ENCODE data around the gene GET4. TPM values are rescaled to one million over a fixed set of nuclear protein-coding genes. Genes with fewer than 3 reads are reported as not detected.

Gene GET4
- total and polyA plus RNA-seq, 2 experiments from 2014 or later: 26.3 to 26.8 TPM

- in situ Hi-C loops (cut with MboI): no loop called here
- peaks cover 8% of the 10 kb centered on the region; the same call in 1 of the 2 replicates for H3K79me2 ChIP-seq (ENCODE audit: insufficient read depth)
- no peaks in the 10 kb centered on the region for H3F3A ChIP-seq (ENCODE audit: insufficient read depth)
- no peak overlapping the region for H2AFZ ChIP-seq
- H3K27me3 ChIP-seq (replicated peaks; ENCODE audit: insufficient read depth): no peaks in the 10 kb centered on the region
- WGBS, 2 experiments (ENCODE audit: low coverage in 1 of 2, low lambda C conversion rate in 2 of 2, missing lambda C conversion rate in 2 of 2): 90 to 95% methylated on average over 14 to 15 of the region's 15 CpGs
- no peak for DNase-seq
- no peaks in the 10 kb centered on the region for H3K9me2 ChIP-seq (ENCODE audit: insufficient read depth)
- no peak overlapping the region for H3K27ac ChIP-seq
- no peak for TF ChIP-seq EZH2phosphoT487 (IDR thresholded peaks at IDR 0.05; ENCODE audit: insufficient read depth, low read depth)
- TF ChIP-seq EZH2 (IDR thresholded peaks at IDR 0.05; ENCODE audit: insufficient read depth, poor library complexity, severe bottlenecking): no peak
- H4K20me1 ChIP-seq (ENCODE audit: insufficient read depth): no peaks in the 10 kb centered on the region
- no peaks in the 10 kb centered on the region for H3K4me1 ChIP-seq (ENCODE audit: insufficient read depth)
- H3K4me3 ChIP-seq: no peak overlapping the region
- H3K9me3 ChIP-seq (ENCODE audit: low read depth): no peaks in the 10 kb centered on the region
- no peaks in the 10 kb centered on the region; the same call in 1 of the 2 replicates for H3K36me3 ChIP-seq (ENCODE audit: low read depth)
- no peak overlapping the region for H3K4me2 ChIP-seq (ENCODE audit: unreplicated experiment)
- H3K9ac ChIP-seq: no peak overlapping the region
Measured at GRCh38 chr7:890868-891267, 14.5 kb downstream of the GET4 start.

- DNase-seq: no peak
- WGBS, 2 experiments (ENCODE audit: low coverage in 1 of 2, low lambda C conversion rate in 2 of 2, missing lambda C conversion rate in 2 of 2): 96 to 97% methylated on average over 24 to 29 of the region's 29 CpGs
- Histone ChIP-seq H3K4me2 (ENCODE audit: unreplicated experiment) (no peak overlapping the region), H4K20me1 (ENCODE audit: insufficient read depth) (no peaks in the 10 kb centered on the region), H3K27ac (no peak overlapping the region), H3K27me3 (replicated peaks; ENCODE audit: insufficient read depth) (no peaks in the 10 kb centered on the region), H3K9ac (no peak overlapping the region), H3K36me3 (ENCODE audit: low read depth) (no peaks in the 10 kb centered on the region; the same call in 1 of the 2 replicates), H3F3A (ENCODE audit: insufficient read depth) (no peaks in the 10 kb centered on the region), H3K9me3 (ENCODE audit: low read depth) (no peaks in the 10 kb centered on the region), H3K9me2 (ENCODE audit: insufficient read depth) (no peaks in the 10 kb centered on the region), H3K4me1 (ENCODE audit: insufficient read depth) (no peaks in the 10 kb centered on the region), H2AFZ (no peak overlapping the region), H3K4me3 (no peak overlapping the region), H3K79me2 (ENCODE audit: insufficient read depth) (peaks cover 4% of the 10 kb centered on the region; the same call in 1 of the 2 replicates)
- in situ Hi-C loops (cut with MboI): no loop called here
- no peak for TF ChIP-seq EZH2 (IDR thresholded peaks at IDR 0.05; ENCODE audit: insufficient read depth, poor library complexity, severe bottlenecking)
- no peak for TF ChIP-seq EZH2phosphoT487 (IDR thresholded peaks at IDR 0.05; ENCODE audit: insufficient read depth, low read depth)
Measured at GRCh38 chr7:891291-891690, 14.9 kb downstream of the GET4 start.

GRCh38 chr7:891805-892204 is 15.5 kb downstream of the GET4 start:
- Histone ChIP-seq H3K27me3 (replicated peaks; ENCODE audit: insufficient read depth) (no peaks in the 10 kb centered on the region), H3K4me1 (ENCODE audit: insufficient read depth) (no peaks in the 10 kb centered on the region), H4K20me1 (ENCODE audit: insufficient read depth) (no peaks in the 10 kb centered on the region), H3K9ac (no peak overlapping the region), H3K27ac (no peak overlapping the region), H3K79me2 (ENCODE audit: insufficient read depth) (no peaks in the 10 kb centered on the region), H3K9me2 (ENCODE audit: insufficient read depth) (no peaks in the 10 kb centered on the region), H3K4me2 (ENCODE audit: unreplicated experiment) (no peak overlapping the region), H2AFZ (no peak overlapping the region), H3K36me3 (ENCODE audit: low read depth) (no peaks in the 10 kb centered on the region; the same call in 1 of the 2 replicates), H3K4me3 (no peak overlapping the region), H3F3A (ENCODE audit: insufficient read depth) (no peaks in the 10 kb centered on the region), H3K9me3 (ENCODE audit: low read depth) (no peaks in the 10 kb centered on the region)
- TF ChIP-seq EZH2 (IDR thresholded peaks at IDR 0.05; ENCODE audit: insufficient read depth, poor library complexity, severe bottlenecking): no peak
- no peak for TF ChIP-seq EZH2phosphoT487 (IDR thresholded peaks at IDR 0.05; ENCODE audit: insufficient read depth, low read depth)
- 97 to 98% methylated on average over 19 to 20 of the region's 20 CpGs for WGBS, 2 experiments (ENCODE audit: low coverage in 1 of 2, low lambda C conversion rate in 2 of 2, missing lambda C conversion rate in 2 of 2)
- DNase-seq: no peak
- in situ Hi-C loops (cut with MboI): no loop called here

GRCh38 chr7:892648-893593 is 16.6 kb downstream of the GET4 start:
- TF ChIP-seq EZH2 (IDR thresholded peaks at IDR 0.05; ENCODE audit: insufficient read depth, poor library complexity, severe bottlenecking) (no peak), EZH2phosphoT487 (IDR thresholded peaks at IDR 0.05; ENCODE audit: insufficient read depth, low read depth) (no peak)
- Histone ChIP-seq H3F3A (ENCODE audit: insufficient read depth) (no peaks in the 10 kb centered on the region), H3K4me3 (no peak overlapping the region), H3K27me3 (replicated peaks; ENCODE audit: insufficient read depth) (no peaks in the 10 kb centered on the region), H3K9me3 (ENCODE audit: low read depth) (no peaks in the 10 kb centered on the region), H2AFZ (no peak overlapping the region), H3K4me2 (ENCODE audit: unreplicated experiment) (no peak overlapping the region), H3K27ac (no peak overlapping the region), H3K9ac (no peak overlapping the region), H3K9me2 (ENCODE audit: insufficient read depth) (no peaks in the 10 kb centered on the region), H3K79me2 (ENCODE audit: insufficient read depth) (no peaks in the 10 kb centered on the region), H3K4me1 (ENCODE audit: insufficient read depth) (no peaks in the 10 kb centered on the region), H4K20me1 (ENCODE audit: insufficient read depth) (no peaks in the 10 kb centered on the region), H3K36me3 (ENCODE audit: low read depth) (no peaks in the 10 kb centered on the region; the same call in 1 of the 2 replicates)
- DNase-seq: no peak
- in situ Hi-C loops (cut with MboI): no loop called here
- 96 to 97% methylated on average over 15 to 48 of the region's 48 CpGs for WGBS, 2 experiments (ENCODE audit: low coverage in 1 of 2, low lambda C conversion rate in 2 of 2, missing lambda C conversion rate in 2 of 2)
